ENCODE data around the gene MRGPRD.

MRGPRD gene

DNA sequence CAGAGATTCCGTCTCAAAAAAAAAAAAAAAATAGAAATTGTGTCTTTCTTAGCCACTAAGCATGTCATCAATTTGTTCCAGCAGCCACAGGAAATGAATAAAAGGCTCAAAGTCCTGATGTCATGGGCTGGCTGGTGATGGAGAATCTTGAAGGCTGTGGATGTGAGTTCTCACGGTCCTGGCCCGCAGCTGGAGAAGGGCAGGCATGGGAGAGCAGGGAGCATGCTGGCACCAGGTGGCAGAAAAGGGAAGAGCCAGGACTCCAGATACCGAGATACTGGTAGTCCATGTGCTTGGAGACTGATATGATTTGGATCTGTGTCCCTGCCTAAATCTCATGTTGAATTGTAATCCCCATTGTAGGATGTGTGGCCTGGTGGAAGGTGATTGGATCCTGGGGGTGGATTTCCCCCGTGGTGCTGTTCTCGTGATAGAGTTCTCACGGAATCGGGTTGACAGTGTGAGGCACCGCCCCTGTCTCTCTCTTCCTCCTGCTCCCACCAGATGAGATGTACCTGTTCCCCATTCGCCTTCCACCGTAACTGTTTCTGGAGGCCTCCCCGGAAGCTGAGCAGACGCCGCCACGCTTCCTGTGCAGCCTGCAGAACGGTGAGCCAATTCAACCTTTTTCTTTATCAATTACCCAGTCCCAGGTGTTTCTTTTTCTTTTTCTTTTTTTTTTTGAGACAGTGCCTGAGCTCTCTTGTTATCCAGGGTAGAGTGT, 18.1 kb downstream of the MRGPRD start:
- H3K27ac ChIP-seq = no peak overlapping the region
- TF ChIP-seq, protein P1, sequence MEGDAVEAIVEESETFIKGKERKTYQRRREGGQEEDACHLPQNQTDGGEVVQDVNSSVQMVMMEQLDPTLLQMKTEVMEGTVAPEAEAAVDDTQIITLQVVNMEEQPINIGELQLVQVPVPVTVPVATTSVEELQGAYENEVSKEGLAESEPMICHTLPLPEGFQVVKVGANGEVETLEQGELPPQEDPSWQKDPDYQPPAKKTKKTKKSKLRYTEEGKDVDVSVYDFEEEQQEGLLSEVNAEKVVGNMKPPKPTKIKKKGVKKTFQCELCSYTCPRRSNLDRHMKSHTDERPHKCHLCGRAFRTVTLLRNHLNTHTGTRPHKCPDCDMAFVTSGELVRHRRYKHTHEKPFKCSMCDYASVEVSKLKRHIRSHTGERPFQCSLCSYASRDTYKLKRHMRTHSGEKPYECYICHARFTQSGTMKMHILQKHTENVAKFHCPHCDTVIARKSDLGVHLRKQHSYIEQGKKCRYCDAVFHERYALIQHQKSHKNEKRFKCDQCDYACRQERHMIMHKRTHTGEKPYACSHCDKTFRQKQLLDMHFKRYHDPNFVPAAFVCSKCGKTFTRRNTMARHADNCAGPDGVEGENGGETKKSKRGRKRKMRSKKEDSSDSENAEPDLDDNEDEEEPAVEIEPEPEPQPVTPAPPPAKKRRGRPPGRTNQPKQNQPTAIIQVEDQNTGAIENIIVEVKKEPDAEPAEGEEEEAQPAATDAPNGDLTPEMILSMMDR (conservative IDR thresholded peaks at IDR 0.05) = peak; percentile 11; the same call in 1 of the 2 replicates

DNA sequence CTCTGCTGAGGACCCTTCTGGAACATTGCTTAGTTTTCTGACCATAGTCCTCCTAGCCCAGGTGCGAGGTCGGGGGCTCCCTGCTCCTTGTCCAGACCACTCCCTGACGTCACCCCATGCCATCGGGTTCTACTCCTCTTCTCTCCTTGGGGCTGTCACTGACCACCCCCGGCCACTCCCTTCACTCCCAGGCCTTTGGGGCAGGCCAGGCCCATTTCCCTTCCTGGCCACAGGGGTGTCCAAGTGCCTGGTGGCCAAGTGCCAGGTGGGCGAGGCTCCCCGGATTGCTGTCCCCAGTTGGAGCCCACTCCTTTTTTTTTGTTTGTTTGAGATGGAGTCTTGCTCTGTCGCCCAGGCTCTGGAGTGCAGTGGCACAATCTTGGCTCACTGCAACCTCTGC, 19.5 kb downstream of the MRGPRD start:
- TF ChIP-seq, protein P1 (conservative IDR thresholded peaks at IDR 0.05) = no peak
- H3K27ac ChIP-seq = no peak overlapping the region

DNA sequence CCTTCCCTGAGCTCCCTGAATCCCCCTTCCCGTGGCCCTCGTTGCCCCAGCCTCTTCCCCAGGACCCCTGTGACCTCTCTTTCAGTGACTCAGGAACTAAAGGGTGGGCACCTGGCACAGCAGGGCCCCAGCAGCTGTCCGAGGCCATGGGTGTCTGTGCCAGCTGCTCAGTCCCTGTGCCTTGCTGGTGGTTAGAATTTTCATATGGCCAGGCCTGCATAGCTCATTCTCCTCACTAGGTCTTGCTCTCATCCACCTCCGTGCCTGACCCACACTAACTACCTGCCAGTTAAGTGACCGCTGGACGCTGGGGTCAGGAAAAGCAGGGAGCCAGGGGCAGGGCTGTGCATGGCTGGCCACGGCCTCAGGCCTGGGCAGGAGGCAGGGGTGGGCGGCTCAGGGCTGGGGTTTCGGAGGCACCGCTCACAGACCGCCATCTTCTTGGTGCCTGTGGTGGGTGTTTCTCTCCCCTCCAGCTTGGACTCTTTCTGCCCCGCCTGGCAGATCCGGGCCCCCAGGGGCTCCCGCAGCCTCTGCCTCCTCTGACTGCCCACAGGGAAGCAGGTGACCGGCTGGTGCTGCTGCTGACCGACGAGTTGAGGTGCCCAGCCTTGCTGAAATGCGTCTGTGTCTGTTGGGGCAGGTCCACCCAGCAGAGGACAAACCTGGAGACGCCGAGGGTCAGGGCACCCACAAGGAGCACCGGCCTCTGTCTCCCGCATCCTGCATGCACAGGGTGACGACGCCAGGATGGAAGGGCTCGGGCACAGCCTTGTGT, 20.3 kb downstream of the MRGPRD start:
- no peak overlapping the region for H3K27ac ChIP-seq
- TF ChIP-seq, protein P1 (conservative IDR thresholded peaks at IDR 0.05) = no peak

DNA sequence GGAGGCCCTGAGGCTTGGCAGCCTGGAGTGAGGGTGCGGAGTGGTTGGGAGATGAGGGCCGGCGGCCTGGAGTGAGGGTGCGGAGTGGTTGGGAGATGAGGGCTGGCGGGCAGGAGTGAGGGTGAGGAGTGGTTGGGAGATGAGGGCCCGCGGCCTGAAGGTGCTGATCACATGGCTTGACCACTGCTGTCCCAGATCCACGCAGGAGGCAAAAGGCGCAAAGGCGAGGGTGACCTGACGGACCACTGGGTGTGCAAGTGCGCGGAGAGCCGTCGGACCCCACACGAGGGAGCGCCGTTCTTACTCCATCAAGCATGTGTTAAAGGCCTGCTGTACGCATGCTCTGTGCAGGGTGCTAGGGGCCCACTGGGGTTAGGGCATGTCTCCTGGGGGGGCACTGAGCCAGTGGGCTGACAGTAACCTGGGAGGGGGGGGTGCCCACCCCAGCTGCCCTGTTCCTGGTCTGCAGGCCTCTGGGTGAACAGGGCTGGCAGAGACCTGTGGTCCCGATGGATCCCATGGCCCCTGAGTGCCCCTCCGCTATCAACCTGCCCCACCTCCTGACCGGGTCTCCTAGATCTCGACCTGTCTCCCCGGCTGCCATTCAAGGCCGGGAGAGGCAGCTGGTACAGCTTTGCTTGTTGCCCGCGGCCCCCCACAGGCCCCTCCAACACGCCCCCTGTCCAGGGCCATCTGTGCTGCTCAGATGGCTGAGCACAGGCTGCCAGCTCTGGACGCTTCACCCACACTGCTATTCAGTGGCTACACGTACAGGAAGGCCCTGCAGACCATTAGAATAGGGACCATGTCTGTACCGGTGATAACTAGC, 21.1 kb downstream of the MRGPRD start:
- H3K27ac ChIP-seq = no peak overlapping the region
- TF ChIP-seq, protein P1 (conservative IDR thresholded peaks at IDR 0.05) = no peak

DNA sequence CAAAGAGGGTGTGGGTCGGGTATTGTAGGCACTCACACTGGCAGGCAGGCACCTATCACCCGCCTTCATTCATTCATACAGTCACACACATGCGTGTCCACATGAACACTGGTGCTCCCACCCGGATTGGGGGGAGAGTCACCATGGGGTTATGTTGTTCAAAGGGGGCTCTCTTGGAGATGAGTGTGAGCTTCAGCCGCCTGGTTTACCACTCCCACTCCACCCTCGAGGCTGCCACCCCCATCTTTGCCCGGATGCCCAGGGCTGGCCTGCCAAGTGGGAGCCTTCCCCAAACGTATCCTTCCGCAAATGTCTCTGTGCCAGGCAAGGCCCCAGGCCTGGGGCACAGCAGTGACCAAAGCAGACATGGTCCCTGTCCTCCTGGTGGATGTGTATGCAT, 22.6 kb downstream of the MRGPRD start:
- TF ChIP-seq, protein P1 (conservative IDR thresholded peaks at IDR 0.05) = no peak
- H3K27ac ChIP-seq = no peak overlapping the region

DNA sequence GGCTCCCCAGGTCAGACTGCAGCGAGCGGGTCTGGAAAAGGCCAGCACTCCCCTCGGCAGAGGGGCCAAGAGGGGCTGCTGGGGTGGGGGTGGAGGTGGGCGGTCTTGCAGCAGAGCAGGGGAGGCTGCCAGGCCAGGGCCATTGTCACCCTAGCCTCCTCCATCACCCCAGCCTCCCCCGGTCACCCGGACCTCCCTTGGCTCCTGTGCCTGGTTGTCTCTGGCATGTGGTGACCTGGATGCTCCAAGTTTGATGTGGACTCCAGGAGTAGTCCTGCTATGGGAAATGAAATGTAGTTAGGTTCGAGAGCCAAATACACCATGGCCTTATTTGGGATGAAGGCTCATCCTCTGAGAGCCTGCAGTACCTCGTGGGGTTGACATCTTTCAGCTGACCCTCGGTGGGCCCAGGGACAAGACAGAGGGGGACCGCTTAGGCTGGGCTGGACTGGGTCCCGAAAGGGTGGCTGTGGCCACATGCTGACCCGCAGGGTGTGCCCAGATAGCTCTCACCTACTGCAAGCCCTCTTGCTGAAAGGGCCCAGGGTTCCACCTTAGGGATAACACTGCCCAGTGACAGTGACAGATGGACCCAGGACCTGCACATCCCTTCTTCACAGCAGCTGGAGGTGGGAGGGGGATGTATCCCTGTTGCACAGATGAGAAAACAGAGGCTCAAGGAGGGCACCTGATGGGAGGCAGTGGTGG, 24.1 kb downstream of the MRGPRD start:
- TF ChIP-seq, protein P1 (conservative IDR thresholded peaks at IDR 0.05) = no peak
- H3K27ac ChIP-seq = no peak overlapping the region
